ENCODE measurements around the gene FAM72D.
"Not testable (repeated sequence)": the region's sequence is repeated elsewhere in the genome, so short reads cannot be mapped to it uniquely, and the experiment has no call there.

The FAM72D gene

GRCh38 chr1:145155873-145156272 is 60.1 kb downstream of the FAM72D start:
- DNase-seq, result not testable (repeated sequence)

- DNase-seq, result peak; percentile 56
Measured at GRCh38 chr1:145156891-145157610, 61.3 kb downstream of the FAM72D start.

- DNase-seq, result not testable (repeated sequence)
Measured at GRCh38 chr1:145157715-145158114, 61.9 kb downstream of the FAM72D start.

- DNase-seq, result not testable (repeated sequence)
Measured at GRCh38 chr1:145161046-145161752, 65.4 kb downstream of the FAM72D start.
